OCI-LY7 (cell line): Measurements from ENCODE around the gene EML3. TPM values are rescaled to one million over a fixed set of nuclear protein-coding genes. Genes with fewer than 3 reads are reported as not detected.

Experiments used
- BruUV-seq: library from RNA; stranded (reverse); fragments of 400-500 nt; replicated peaks from 2 replicates; lab custom pipeline; 2021; lab: Mats Ljungman, UMichigan
- CTCF ChIA-PET: fragments of 300-600 bp; sonication (Branson Sonifier 250); formaldehyde crosslinking; loops from one replicate; lab custom pipeline; 2022; ENCODE audit warnings: antibody characterized with exemption; ENCODE audit not compliant: unreplicated experiment; lab: Charles Lee
- POLR2A ChIA-PET: fragments of 300-600 bp; sonication (Branson Sonifier 250); formaldehyde crosslinking; loops from one replicate; lab custom pipeline; 2022; ENCODE audit warnings: antibody characterized with exemption; lab: Charles Lee
- DNase-seq: peaks from one replicate; pipeline ENCODE4 v3.0.0-alpha.2; 2015; ENCODE audit warnings: low spot score
- H2AFZ ChIP-seq: fragments of 200-600 bp; sonication (generic), shearing (Covaris generic); 2 replicates; pipeline ENCODE4 v1.6.1; 2014; ENCODE audit warnings: mild to moderate bottlenecking, antibody characterized with exemption, low read length, moderate library complexity
- H3K27ac ChIP-seq: fragments of 200-600 bp; sonication (generic); 2 replicates; pipeline ENCODE4 v1.5.1; 2014; ENCODE audit warnings: mixed run types, low read depth, mild to moderate bottlenecking, moderate library complexity, low read length, inconsistent platforms; ENCODE audit not compliant: poor library complexity, severe bottlenecking
- H3K36me3 ChIP-seq: fragments of 200-600 bp; sonication (generic); 2 replicates; pipeline ENCODE4 v1.6.1; 2014; ENCODE audit warnings: mild to moderate bottlenecking, antibody characterized with exemption, low read length, moderate library complexity, mixed read lengths; ENCODE audit not compliant: insufficient read depth
- H3K4me1 ChIP-seq: fragments of 200-600 bp; sonication (generic); 2 replicates; pipeline ENCODE4 v1.5.1; 2014; ENCODE audit warnings: mild to moderate bottlenecking, low read length; ENCODE audit not compliant: insufficient read depth, poor library complexity, severe bottlenecking
- H3K4me2 ChIP-seq: fragments of 200-600 bp; sonication (generic); 2 replicates; pipeline ENCODE4 v1.6.1; 2014; ENCODE audit warnings: mild to moderate bottlenecking, low read length
- H3K4me3 ChIP-seq: fragments of 200-600 bp; sonication (generic); 2 replicates; pipeline ENCODE4 v1.5.1; 2014; ENCODE audit warnings: mild to moderate bottlenecking, low read depth, low read length; ENCODE audit not compliant: poor library complexity, severe bottlenecking
- H3K79me2 ChIP-seq: fragments of 200-600 bp; sonication (generic); 2 replicates; pipeline ENCODE4 v1.6.1; 2016; ENCODE audit warnings: low read depth, mild to moderate bottlenecking, low read length, moderate library complexity, mixed read lengths; ENCODE audit not compliant: insufficient read depth
- H3K9me2 ChIP-seq: fragments of 200-600 bp; sonication (generic); 2 replicates; pipeline ENCODE4 v1.6.1; 2016; ENCODE audit warnings: mild to moderate bottlenecking, low read length, mixed read lengths; ENCODE audit not compliant: insufficient read depth
- H3K9me3 ChIP-seq: fragments of 200-600 bp; sonication (generic); 2 replicates; pipeline ENCODE4 v1.6.1; 2014; ENCODE audit warnings: mild to moderate bottlenecking, mixed run types, low read length, mixed read lengths
- H4K20me1 ChIP-seq: fragments of 200-600 bp; sonication (generic); 2 replicates; pipeline ENCODE4 v1.6.1; 2014; ENCODE audit warnings: mild to moderate bottlenecking, antibody characterized with exemption, low read length, moderate library complexity, mixed read lengths; ENCODE audit not compliant: insufficient read depth
- CTCF ChIP-seq: fragments of 200-600 bp; sonication (generic); conservative IDR thresholded peaks from 2 replicates; pipeline ENCODE4 v1.5.1; 2014; ENCODE audit warnings: mild to moderate bottlenecking, antibody characterized with exemption, low read length, moderate library complexity, mixed read lengths
- EZH2phosphoT487 ChIP-seq: fragments of 200-600 bp; sonication (generic); IDR thresholded peaks from 2 replicates; pipeline ENCODE4 v1.6.1; 2018; ENCODE audit warnings: low read depth, borderline replicate concordance, mild to moderate bottlenecking, mixed run types, antibody characterized with exemption, low read length, moderate library complexity, mixed read lengths
- intact Hi-C: fragments of 100-400 bp; cut with micrococcal nuclease; formaldehyde crosslinking; loops from one replicate; pipeline ENCODE4 v1.10.0; 2022; ENCODE audit not compliant: unreplicated experiment
- total RNA-seq, 2 experiments: library from RNA; depleted of rRNA in 1 of 2; stranded (reverse); fragments of >200 nt in 1 of 2; shearing (Covaris generic) in 1 of 2; gene quantifications; 2 replicates each; pipeline ENCODE4 v1.2.3, GENCODE V29; 2014 to 2022

The EML3 gene
- total RNA-seq, 2 experiments from 2014 or later: 52.8 to 81.6 TPM

- BruUV-seq: no TSS peak
- Histone ChIP-seq H3K9me3 (no peaks in the 10 kb centered on the region), H3K4me3 (peak overlapping the region; percentile 98), H3K36me3 (peaks cover 84% of the 10 kb centered on the region), H3K4me1 (peaks cover 24% of the 10 kb centered on the region), H3K9me2 (no peaks in the 10 kb centered on the region), H3K27ac (peak overlapping the region; percentile 87), H3K4me2 (peak overlapping the region; percentile 98), H3K79me2 (peaks cover 37% of the 10 kb centered on the region), H2AFZ (peak overlapping the region; percentile 34; the same call in 1 of the 2 replicates), H4K20me1 (peaks cover 9% of the 10 kb centered on the region; the same call in 1 of the 2 replicates)
- POLR2A ChIA-PET: interaction anchor here (0.6 to 2.5 kb wide), 9 partner anchors 9 to 972 kb away, joined by 3 to 37 read pairs (median 6); partner anchors contain the start of genes B3GAT3, C11orf98, CSKMT and EEF1G
- TF ChIP-seq EZH2phosphoT487: no peak
- TF ChIP-seq CTCF: no peak
- intact Hi-C loops: loop anchor here (2.0 kb wide), 1 partner anchor 64 kb away; the partner anchor contains the start of genes C11orf98 and CSKMT
- peak; percentile 43 for DNase-seq
- CTCF ChIA-PET: interaction anchor here (0.6 to 1.0 kb wide), 3 partner anchors 10 to 216 kb away, joined by 4 to 8 read pairs (median 6); partner anchors contain the start of gene TUT1
Observed at GRCh38 chr11:62601122-62601371, 11.5 kb downstream of the EML3 start.

- intact Hi-C loops: loop anchor here (2.0 kb wide), 1 partner anchor 64 kb away; the partner anchor contains the start of genes C11orf98 and CSKMT
- Histone ChIP-seq H3K4me2 (peak overlapping the region; percentile 98), H2AFZ (no peak overlapping the region; the same call in 1 of the 2 replicates), H3K36me3 (peaks cover 84% of the 10 kb centered on the region), H3K4me3 (peak overlapping the region; percentile 98), H3K4me1 (peaks cover 24% of the 10 kb centered on the region), H3K9me3 (no peaks in the 10 kb centered on the region), H3K27ac (peak overlapping the region; percentile 87), H3K79me2 (peaks cover 37% of the 10 kb centered on the region), H4K20me1 (peaks cover 9% of the 10 kb centered on the region; the same call in 1 of the 2 replicates), H3K9me2 (no peaks in the 10 kb centered on the region)
- no TSS peak for BruUV-seq
- ChIA-PET POLR2A (interaction anchor here (0.6 to 2.5 kb wide), 7 partner anchors 9 to 973 kb away, joined by 3 to 37 read pairs (median 6); partner anchors contain the start of genes B3GAT3, C11orf98, CSKMT and EEF1G), CTCF (interaction anchor here (0.5 to 0.6 kb wide), 3 partner anchors 8 to 216 kb away, joined by 3 to 8 read pairs (median 6); partner anchors contain the start of gene TUT1)
- TF ChIP-seq CTCF (no peak), EZH2phosphoT487 (no peak)
- peak; percentile 49 for DNase-seq
Observed at GRCh38 chr11:62600367-62601121, 12.0 kb downstream of the EML3 start.
